GM12878 (cell line): ENCODE measurements around the gene TMEM175. TPM values are rescaled to one million over a fixed set of nuclear protein-coding genes. Genes with fewer than 3 reads are reported as not detected.

ENCODE experiments used
- ATAC-seq: fragments of 200-7000 bp; cut with Tn5 transposase; 3 replicates; pipeline ENCODE4 v1.9.1; 2020; ENCODE audit warnings: mild to moderate bottlenecking, moderate library complexity
- BruUV-seq: library from RNA; stranded (reverse); fragments of 400-500 nt; replicated peaks from 2 replicates; lab custom pipeline; 2021; lab: Mats Ljungman, UMichigan
- CTCF ChIA-PET: fragments of 300-600 bp; sonication (Branson Sonifier 250); formaldehyde crosslinking; extraction: SDS; loops from one replicate; lab custom pipeline; 2021; ENCODE audit warnings: inconsistent platforms; lab: Yijun Ruan, JAX
- POLR2A ChIA-PET: fragments of 350-600 bp; formaldehyde crosslinking; extraction: SDS; loops from one replicate; lab custom pipeline; 2021; ENCODE audit warnings: inconsistent platforms; lab: Charles Lee
- RAD21 ChIA-PET: fragments of 300-600 bp; sonication (Branson Sonifier 250); formaldehyde crosslinking; loops from one replicate; lab custom pipeline; 2023; ENCODE audit warnings: antibody characterized with exemption; ENCODE audit not compliant: unreplicated experiment; lab: Charles Lee
- SMC1A ChIA-PET: fragments of 300-600 bp; sonication (Branson Sonifier 250); formaldehyde crosslinking; loops from one replicate; lab custom pipeline; 2023; ENCODE audit not compliant: unreplicated experiment, uncharacterized antibody; lab: Charles Lee
- DNase-seq: peaks from one replicate; pipeline ENCODE4 v3.0.0-alpha.2; 2011; ENCODE audit warnings: low read depth, low spot score
- FAIRE-seq: peaks from 3 replicates; lab custom pipeline; 2011; peaks lifted over from hg19 to GRCh38; lab: Jason Lieb, UNC
- H2AFZ ChIP-seq: 2 replicates; pipeline ENCODE4 v1.6.0; 2011; ENCODE audit warnings: low read depth, low read length, control low read depth; ENCODE audit not compliant: control insufficient read depth
- H3K27ac ChIP-seq: 2 replicates; pipeline ENCODE4 v1.5.1; 2011; ENCODE audit warnings: control low read depth; ENCODE audit not compliant: control insufficient read depth, insufficient read depth
- H3K27me3 ChIP-seq, 2 experiments: replicated peaks in 1 of 2; 2 replicates each; pipeline versions ENCODE4 v1.6.0 to v1.6.1; 2011; ENCODE audit warnings: low read length in 1 of 2; ENCODE audit not compliant: control insufficient read depth in 2 of 2, insufficient read depth in 2 of 2
- H3K36me3 ChIP-seq, 2 experiments: 2 replicates each; pipeline ENCODE4 v1.5.1; 2011; ENCODE audit warnings: low read length in 1 of 2; ENCODE audit not compliant: control insufficient read depth in 2 of 2, insufficient read depth in 2 of 2
- H3K4me1 ChIP-seq: 2 replicates; pipeline ENCODE4 v1.6.1; 2011; ENCODE audit warnings: mild to moderate bottlenecking, low read length, moderate library complexity, mixed read lengths; ENCODE audit not compliant: control insufficient read depth, insufficient read depth
- H3K4me2 ChIP-seq: 2 replicates; pipeline ENCODE4 v1.6.0; 2011; ENCODE audit warnings: control low read depth; ENCODE audit not compliant: control insufficient read depth, insufficient read depth
- H3K4me3 ChIP-seq: fragments of 200-600 bp; sonication (generic); 2 replicates; pipeline ENCODE4 v1.5.1; 2016
- H3K79me2 ChIP-seq: 2 replicates; pipeline ENCODE4 v1.6.0; 2011; ENCODE audit warnings: low read length; ENCODE audit not compliant: control insufficient read depth, insufficient read depth
- H3K9ac ChIP-seq: 2 replicates; pipeline ENCODE4 v1.8.0; 2011; ENCODE audit warnings: low read length, control low read depth, mixed read lengths; ENCODE audit not compliant: control insufficient read depth, insufficient read depth
- H3K9me3 ChIP-seq: replicated peaks from 3 replicates; pipeline ENCODE4 v1.5.1; 2011; ENCODE audit warnings: mild to moderate bottlenecking, low read length; ENCODE audit not compliant: control insufficient read depth, insufficient read depth
- H4K20me1 ChIP-seq: 2 replicates; pipeline ENCODE4 v1.6.0; 2011; ENCODE audit not compliant: control insufficient read depth, insufficient read depth
- CHD2 ChIP-seq: IDR thresholded peaks from 2 replicates; pipeline ENCODE4 v1.6.1; 2011; ENCODE audit warnings: low read depth, low read length, improper control_type of control experiment, borderline replicate concordance
- CREB1 ChIP-seq: IDR thresholded peaks from 2 replicates; pipeline ENCODE4 v1.6.1; 2012; ENCODE audit warnings: low read depth, mild to moderate bottlenecking, inconsistent platforms
- GATAD2B ChIP-seq: fragments of 450-650 bp; conservative IDR thresholded peaks from 2 replicates; pipeline ENCODE4 v1.6.1; 2017; ENCODE audit warnings: low read depth, mild to moderate bottlenecking, moderate library complexity
- HDGF ChIP-seq: fragments of 450-650 bp; IDR thresholded peaks from 2 replicates; pipeline ENCODE4 v1.6.1; 2016; ENCODE audit warnings: antibody characterized with exemption
- KAT2A ChIP-seq: conservative IDR thresholded peaks from 2 replicates; pipeline ENCODE4 v1.6.1; 2011; ENCODE audit warnings: low read depth, low read length; ENCODE audit not compliant: control insufficient read depth
- KLF5 ChIP-seq: fragments of 450-650 bp; IDR thresholded peaks from 2 replicates; pipeline ENCODE4 v1.6.1; 2014; ENCODE audit warnings: mild to moderate bottlenecking; ENCODE audit not compliant: partially characterized antibody
- MEF2A ChIP-seq: IDR thresholded peaks from 2 replicates; pipeline ENCODE4 v1.6.1; 2011; ENCODE audit warnings: low read depth, mild to moderate bottlenecking, low read length, moderate library complexity; ENCODE audit not compliant: insufficient read depth
- RCOR1 ChIP-seq: conservative IDR thresholded peaks from 2 replicates; pipeline ENCODE4 v1.6.1; 2012; ENCODE audit warnings: low read depth, low read length, improper control_type of control experiment
- ZNF622 ChIP-seq: fragments of 450-650 bp; IDR thresholded peaks from 2 replicates; pipeline ENCODE4 v1.6.1; 2017; ENCODE audit warnings: mild to moderate bottlenecking, inconsistent platforms
- WGBS: methylation state at CpG from one replicate; pipeline ENCODE4 v1.1.6; 2016; ENCODE audit warnings: low lambda C conversion rate; ENCODE audit not compliant: insufficient replicate concordance, insufficient coverage; ENCODE audit errors: missing lambda C conversion rate; 5-methylcytosine and 5-hydroxymethylcytosine counted together
- in situ Hi-C: fragments of 300-500 bp; cut with MboI; formaldehyde crosslinking; loops from 9 replicates; pipeline ENCODE4 v1.14.3; 2018; ENCODE audit warnings: mixed read lengths
- intact Hi-C: fragments of 100-400 bp; cut with micrococcal nuclease; formaldehyde crosslinking; loops from one replicate; pipeline ENCODE4 v1.14.2; 2022; ENCODE audit not compliant: unreplicated experiment
- polyA plus RNA-seq, 11 experiments: library from polyadenylated mRNA; depleted of rRNA in 4 of 11; unstranded in 6 of 11; stranded (reverse) in 5 of 11; fragments of >200 nt; fragmentation: Nextera tagmentation in 4 of 11; fragmentation: Illumina TruSeq in 1 of 11; extraction: Ambion mirVana in 4 of 11; extraction: Trizol in 1 of 11; gene quantifications; 1 replicate in 1 of 11; 2 replicates in 10 of 11; pipeline versions ENCODE4 v1.2.1 to v1.2.3, GENCODE V29; 2011 to 2016; ENCODE audit warnings: inconsistent platforms in 2 of 11, missing spikeins in 2 of 11, low read depth in 1 of 11
- total RNA-seq, 4 experiments: library from RNA; depleted of rRNA in 3 of 4; stranded (reverse); fragments of >200 nt in 3 of 4; fragmentation: Illumina TruSeq in 1 of 4; extraction: Trizol in 1 of 4; gene quantifications; 2 replicates each; pipeline versions ENCODE4 v1.2.1 to v1.2.3, GENCODE V29; 2013 to 2021
- TF ChIP-seq, protein P1 (sequence below): IDR thresholded peaks from 2 replicates; pipeline ENCODE4 v1.6.1; 2011; ENCODE audit warnings: mild to moderate bottlenecking, low read depth, low read length, moderate library complexity; ENCODE audit not compliant: insufficient replicate concordance
- TF ChIP-seq, protein P2 (sequence below): IDR thresholded peaks from 2 replicates; pipeline ENCODE4 v1.6.1; 2011; ENCODE audit warnings: borderline replicate concordance, low read depth, mild to moderate bottlenecking, moderate library complexity, low read length; ENCODE audit not compliant: insufficient read depth, poor library complexity, severe bottlenecking
- TF ChIP-seq, protein P3 (sequence below): IDR thresholded peaks from 2 replicates; pipeline ENCODE4 v1.6.1; 2011; ENCODE audit warnings: low read depth, low read length, improper control_type of control experiment, borderline replicate concordance
- TF ChIP-seq, protein P4 (sequence below): fragments of 450-650 bp; IDR thresholded peaks from 2 replicates; pipeline ENCODE4 v1.6.1; 2016; ENCODE audit warnings: mild to moderate bottlenecking
- TF ChIP-seq, protein P5 (sequence below): IDR thresholded peaks from 2 replicates; pipeline ENCODE4 v1.6.1; 2012; ENCODE audit warnings: mild to moderate bottlenecking, low read depth, low read length

Gene TMEM175
- total and polyA plus RNA-seq, 10 of the 15 experiments (the other 5 are each of a cell fraction or from before 2014, with no cell fraction given), result 0.11 to 39.5 (median 22.3) TPM

DNA sequence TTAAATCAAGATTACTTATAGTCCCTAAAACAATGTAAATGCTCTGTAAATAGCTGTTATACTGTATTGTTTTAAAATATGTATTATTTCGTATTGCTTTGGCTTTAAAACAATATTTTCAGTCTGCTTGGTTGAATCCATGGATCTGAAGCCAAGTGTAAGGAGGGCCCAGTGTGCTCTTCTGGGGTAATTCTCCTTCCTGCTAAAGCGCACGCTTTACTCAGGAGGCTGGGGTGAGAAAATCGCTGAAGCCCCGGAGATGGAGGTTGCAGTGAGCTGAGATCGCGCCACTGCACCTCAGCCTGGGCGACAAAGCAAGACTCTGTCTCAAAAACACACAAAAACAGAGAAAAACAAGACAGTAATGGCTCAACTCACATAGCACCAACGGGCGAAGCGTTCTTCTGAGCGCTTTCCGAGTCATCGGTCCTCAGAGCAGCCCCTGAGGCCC, 54.2 kb downstream of the TMEM175 start:
- Histone ChIP-seq H3K4me2 (peak overlapping the region; percentile 90), H3K9ac (peak overlapping the region; percentile 45), H3K27me3 (no peaks in the 10 kb centered on the region), H3K9me3 (no peaks in the 10 kb centered on the region; the same call in 2 of the 3 replicates), H3K27ac (no peak overlapping the region), H3K4me3 (peak overlapping the region; percentile 63), H4K20me1 (no peaks in the 10 kb centered on the region), H2AFZ (peak overlapping the region; percentile 74), H3K79me2 (no peaks in the 10 kb centered on the region), H3K4me1 (peaks cover 8% of the 10 kb centered on the region; the same call in 1 of the 2 replicates), H3K36me3 (no peaks in the 10 kb centered on the region)
- FAIRE-seq (peak; percentile 91), ATAC-seq (peak; percentile 36), DNase-seq (no peak)
- WGBS, result 6% methylated on average over 14 of the region's 14 CpGs
- in situ Hi-C loops (no loop called here), intact Hi-C loops (loop anchor here (2.0 to 10.0 kb wide), 3 partner anchors 54 to 244 kb away; partner anchors contain the start of genes GAK and TMEM175)
- ChIA-PET POLR2A (interaction anchor here (1.2 to 1.9 kb wide), 4 partner anchors 14 to 204 kb away, joined by 4 to 5 read pairs (median 4); partner anchors contain the start of genes GAK and TMEM175), RAD21 (interaction anchor here (0.8 to 5.2 kb wide), 15 partner anchors 53 to 742 kb away, joined by 3 to 48 read pairs (median 4); partner anchors contain the start of genes GAK and TMEM175), CTCF (interaction anchor here (0.7 to 4.1 kb wide), 22 partner anchors 50 to 383 kb away, joined by 3 to 46 read pairs (median 4); partner anchors contain the start of genes GAK and TMEM175), SMC1A (interaction anchor here (1.0 to 2.6 kb wide), 6 partner anchors 52 to 244 kb away, joined by 3 to 12 read pairs (median 4); partner anchors contain the start of genes GAK and TMEM175)
- TSS peak; percentile 81 for BruUV-seq
- TF ChIP-seq, protein P1, sequence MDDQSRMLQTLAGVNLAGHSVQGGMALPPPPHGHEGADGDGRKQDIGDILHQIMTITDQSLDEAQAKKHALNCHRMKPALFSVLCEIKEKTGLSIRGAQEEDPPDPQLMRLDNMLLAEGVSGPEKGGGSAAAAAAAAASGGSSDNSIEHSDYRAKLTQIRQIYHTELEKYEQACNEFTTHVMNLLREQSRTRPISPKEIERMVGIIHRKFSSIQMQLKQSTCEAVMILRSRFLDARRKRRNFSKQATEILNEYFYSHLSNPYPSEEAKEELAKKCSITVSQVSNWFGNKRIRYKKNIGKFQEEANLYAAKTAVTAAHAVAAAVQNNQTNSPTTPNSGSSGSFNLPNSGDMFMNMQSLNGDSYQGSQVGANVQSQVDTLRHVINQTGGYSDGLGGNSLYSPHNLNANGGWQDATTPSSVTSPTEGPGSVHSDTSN, result no peak
- TF ChIP-seq, protein P2, sequence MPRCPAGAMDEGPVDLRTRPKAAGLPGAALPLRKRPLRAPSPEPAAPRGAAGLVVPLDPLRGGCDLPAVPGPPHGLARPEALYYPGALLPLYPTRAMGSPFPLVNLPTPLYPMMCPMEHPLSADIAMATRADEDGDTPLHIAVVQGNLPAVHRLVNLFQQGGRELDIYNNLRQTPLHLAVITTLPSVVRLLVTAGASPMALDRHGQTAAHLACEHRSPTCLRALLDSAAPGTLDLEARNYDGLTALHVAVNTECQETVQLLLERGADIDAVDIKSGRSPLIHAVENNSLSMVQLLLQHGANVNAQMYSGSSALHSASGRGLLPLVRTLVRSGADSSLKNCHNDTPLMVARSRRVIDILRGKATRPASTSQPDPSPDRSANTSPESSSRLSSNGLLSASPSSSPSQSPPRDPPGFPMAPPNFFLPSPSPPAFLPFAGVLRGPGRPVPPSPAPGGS, result no peak
- no peak for TF ChIP-seq ZNF622
- TF ChIP-seq, protein P3, sequence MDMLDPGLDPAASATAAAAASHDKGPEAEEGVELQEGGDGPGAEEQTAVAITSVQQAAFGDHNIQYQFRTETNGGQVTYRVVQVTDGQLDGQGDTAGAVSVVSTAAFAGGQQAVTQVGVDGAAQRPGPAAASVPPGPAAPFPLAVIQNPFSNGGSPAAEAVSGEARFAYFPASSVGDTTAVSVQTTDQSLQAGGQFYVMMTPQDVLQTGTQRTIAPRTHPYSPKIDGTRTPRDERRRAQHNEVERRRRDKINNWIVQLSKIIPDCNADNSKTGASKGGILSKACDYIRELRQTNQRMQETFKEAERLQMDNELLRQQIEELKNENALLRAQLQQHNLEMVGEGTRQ, result no peak
- no peak for TF ChIP-seq CHD2
- 0 out of 2 replicates have a peak, but pooled peaks have one; percentile 43 for TF ChIP-seq HDGF
- no peak for TF ChIP-seq KLF5
- TF ChIP-seq GATAD2B, result no peak
- TF ChIP-seq, protein P4, sequence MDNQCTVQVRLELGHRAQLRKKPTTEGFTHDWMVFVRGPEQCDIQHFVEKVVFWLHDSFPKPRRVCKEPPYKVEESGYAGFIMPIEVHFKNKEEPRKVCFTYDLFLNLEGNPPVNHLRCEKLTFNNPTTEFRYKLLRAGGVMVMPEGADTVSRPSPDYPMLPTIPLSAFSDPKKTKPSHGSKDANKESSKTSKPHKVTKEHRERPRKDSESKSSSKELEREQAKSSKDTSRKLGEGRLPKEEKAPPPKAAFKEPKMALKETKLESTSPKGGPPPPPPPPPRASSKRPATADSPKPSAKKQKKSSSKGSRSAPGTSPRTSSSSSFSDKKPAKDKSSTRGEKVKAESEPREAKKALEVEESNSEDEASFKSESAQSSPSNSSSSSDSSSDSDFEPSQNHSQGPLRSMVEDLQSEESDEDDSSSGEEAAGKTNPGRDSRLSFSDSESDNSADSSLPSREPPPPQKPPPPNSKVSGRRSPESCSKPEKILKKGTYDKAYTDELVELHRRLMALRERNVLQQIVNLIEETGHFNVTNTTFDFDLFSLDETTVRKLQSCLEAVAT, result 0 out of 2 replicates have a peak, but pooled peaks have one; percentile 25
- TF ChIP-seq RCOR1, result no peak
- TF ChIP-seq KAT2A, result no peak
- TF ChIP-seq CREB1, result no peak
- TF ChIP-seq, protein P5, sequence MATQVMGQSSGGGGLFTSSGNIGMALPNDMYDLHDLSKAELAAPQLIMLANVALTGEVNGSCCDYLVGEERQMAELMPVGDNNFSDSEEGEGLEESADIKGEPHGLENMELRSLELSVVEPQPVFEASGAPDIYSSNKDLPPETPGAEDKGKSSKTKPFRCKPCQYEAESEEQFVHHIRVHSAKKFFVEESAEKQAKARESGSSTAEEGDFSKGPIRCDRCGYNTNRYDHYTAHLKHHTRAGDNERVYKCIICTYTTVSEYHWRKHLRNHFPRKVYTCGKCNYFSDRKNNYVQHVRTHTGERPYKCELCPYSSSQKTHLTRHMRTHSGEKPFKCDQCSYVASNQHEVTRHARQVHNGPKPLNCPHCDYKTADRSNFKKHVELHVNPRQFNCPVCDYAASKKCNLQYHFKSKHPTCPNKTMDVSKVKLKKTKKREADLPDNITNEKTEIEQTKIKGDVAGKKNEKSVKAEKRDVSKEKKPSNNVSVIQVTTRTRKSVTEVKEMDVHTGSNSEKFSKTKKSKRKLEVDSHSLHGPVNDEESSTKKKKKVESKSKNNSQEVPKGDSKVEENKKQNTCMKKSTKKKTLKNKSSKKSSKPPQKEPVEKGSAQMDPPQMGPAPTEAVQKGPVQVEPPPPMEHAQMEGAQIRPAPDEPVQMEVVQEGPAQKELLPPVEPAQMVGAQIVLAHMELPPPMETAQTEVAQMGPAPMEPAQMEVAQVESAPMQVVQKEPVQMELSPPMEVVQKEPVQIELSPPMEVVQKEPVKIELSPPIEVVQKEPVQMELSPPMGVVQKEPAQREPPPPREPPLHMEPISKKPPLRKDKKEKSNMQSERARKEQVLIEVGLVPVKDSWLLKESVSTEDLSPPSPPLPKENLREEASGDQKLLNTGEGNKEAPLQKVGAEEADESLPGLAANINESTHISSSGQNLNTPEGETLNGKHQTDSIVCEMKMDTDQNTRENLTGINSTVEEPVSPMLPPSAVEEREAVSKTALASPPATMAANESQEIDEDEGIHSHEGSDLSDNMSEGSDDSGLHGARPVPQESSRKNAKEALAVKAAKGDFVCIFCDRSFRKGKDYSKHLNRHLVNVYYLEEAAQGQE, result no peak
- no peak for TF ChIP-seq MEF2A
